Ectodermal cell (in vitro differentiated cells): ENCODE results near the gene CPA3.

Source experiments
- H3K27ac ChIP-seq: 2 replicates; pipeline ENCODE4 v1.7.0; 2013; ENCODE audit warnings: mild to moderate bottlenecking, low read depth, low read length; ENCODE audit not compliant: insufficient read depth, poor library complexity, severe bottlenecking
- H3K27me3 ChIP-seq: 2 replicates; pipeline ENCODE4 v1.7.0; 2013; ENCODE audit warnings: mild to moderate bottlenecking, low read length; ENCODE audit not compliant: insufficient read depth, control insufficient read depth, poor library complexity, severe bottlenecking
- H3K36me3 ChIP-seq: one replicate; pipeline ENCODE4 v1.7.0; 2013; ENCODE audit warnings: low read length; ENCODE audit not compliant: control insufficient read depth, insufficient read depth
- H3K4me1 ChIP-seq: one replicate; pipeline ENCODE4 v1.7.0; 2013; ENCODE audit warnings: low read length; ENCODE audit not compliant: control insufficient read depth, insufficient read depth
- H3K4me3 ChIP-seq: 2 replicates; pipeline ENCODE4 v1.7.0; 2013; ENCODE audit warnings: low read depth, low read length, control low read depth; ENCODE audit not compliant: insufficient read depth
- H3K9me3 ChIP-seq: 2 replicates; pipeline ENCODE4 v1.7.0; 2013; ENCODE audit warnings: mild to moderate bottlenecking, low read length, moderate library complexity; ENCODE audit not compliant: control insufficient read depth
- WGBS, 2 experiments: methylation state at CpG; one replicate each; pipeline ENCODE4 v1.1.7; 2013; ENCODE audit warnings: missing lambda C conversion rate in 2 of 2; 5-methylcytosine and 5-hydroxymethylcytosine counted together

Gene CPA3

DNA sequence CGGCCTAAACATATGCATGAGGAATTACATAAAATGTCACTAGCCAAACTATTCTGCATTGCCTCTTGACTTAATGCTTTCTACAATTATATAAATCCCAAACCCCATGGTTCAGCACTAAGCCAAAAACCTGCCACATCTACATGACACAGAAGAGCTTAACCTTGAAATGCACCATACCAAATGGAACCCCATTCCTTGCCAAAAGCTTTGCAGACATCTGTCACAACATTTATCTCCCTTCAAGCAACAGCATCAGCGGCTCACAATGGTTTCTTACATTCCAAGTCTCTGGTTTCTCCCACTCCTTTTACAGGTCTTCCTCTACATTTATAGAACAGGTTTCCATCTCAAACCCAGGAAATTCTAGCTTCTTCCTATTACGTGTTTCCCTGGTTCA lies 67.9 kb downstream of the CPA3 start:
- WGBS, 2 experiments, result 83 to 95% methylated on average over 3 of the region's 3 CpGs
- no peak overlapping the region for H3K27ac ChIP-seq
- no peaks in the 10 kb centered on the region for H3K36me3 ChIP-seq
- H3K27me3 ChIP-seq, result no peaks in the 10 kb centered on the region
- no peaks in the 10 kb centered on the region for H3K9me3 ChIP-seq
- H3K4me1 ChIP-seq, result no peaks in the 10 kb centered on the region
- no peak overlapping the region for H3K4me3 ChIP-seq

DNA sequence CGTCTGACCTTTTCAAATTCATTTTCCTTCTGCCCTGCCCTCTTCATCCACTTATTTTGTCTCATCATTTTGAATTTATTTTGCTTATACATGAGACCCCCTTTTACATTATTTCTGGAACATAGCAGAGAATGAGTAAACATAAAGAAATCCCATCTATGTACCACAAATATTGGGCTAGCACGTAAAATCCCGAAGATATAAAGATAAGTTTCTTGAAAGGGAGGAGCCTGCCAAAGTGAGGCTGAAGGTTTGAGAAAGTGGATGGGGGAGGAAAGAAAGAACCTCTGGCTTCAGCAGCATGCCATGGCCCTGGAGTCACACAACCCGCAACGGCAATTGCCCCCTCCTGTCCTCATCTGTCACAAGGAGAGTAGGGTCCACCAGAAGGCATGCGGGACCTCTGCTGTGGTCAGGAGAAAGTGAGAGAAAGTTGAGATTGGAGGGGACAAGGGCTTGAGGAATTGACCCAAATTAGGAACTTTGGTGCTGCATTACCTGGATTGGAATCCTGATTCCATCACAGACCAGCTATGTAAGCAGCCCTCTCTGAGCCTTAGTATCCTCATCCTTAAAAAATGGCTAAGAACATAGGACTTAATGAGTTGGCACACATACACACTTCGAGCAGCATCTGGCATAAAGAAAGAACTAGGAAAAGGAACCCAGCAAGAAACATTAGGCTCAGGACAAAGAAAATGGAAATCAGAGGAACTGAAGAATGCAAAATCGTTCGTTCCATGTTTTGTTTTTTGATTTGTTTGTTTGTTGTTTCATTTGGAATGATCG lies 72.6 kb downstream of the CPA3 start:
- Histone ChIP-seq H3K4me3 (no peak overlapping the region), H3K4me1 (no peaks in the 10 kb centered on the region), H3K9me3 (no peaks in the 10 kb centered on the region), H3K27me3 (no peaks in the 10 kb centered on the region), H3K36me3 (no peaks in the 10 kb centered on the region), H3K27ac (no peak overlapping the region)
- 90 to 93% methylated on average over 9 to 10 of the region's 10 CpGs for WGBS, 2 experiments

GRCh38 chr3:148938306-148938705 lies 73.2 kb downstream of the CPA3 start:
- no peaks in the 10 kb centered on the region for H3K4me1 ChIP-seq
- no peaks in the 10 kb centered on the region for H3K27me3 ChIP-seq
- no peaks in the 10 kb centered on the region for H3K36me3 ChIP-seq
- no peak overlapping the region for H3K4me3 ChIP-seq
- H3K27ac ChIP-seq, result no peak overlapping the region
- no peaks in the 10 kb centered on the region for H3K9me3 ChIP-seq
- WGBS, 2 experiments, result 100% methylated on average over 1 to 2 of the region's 2 CpGs

GRCh38 chr3:148938936-148939335 lies 73.8 kb downstream of the CPA3 start:
- Histone ChIP-seq H3K4me1 (no peaks in the 10 kb centered on the region), H3K4me3 (no peak overlapping the region), H3K9me3 (no peaks in the 10 kb centered on the region), H3K27ac (no peak overlapping the region), H3K36me3 (no peaks in the 10 kb centered on the region), H3K27me3 (no peaks in the 10 kb centered on the region)
- WGBS, 2 experiments, result 59 to 70% methylated on average over 3 to 7 of the region's 7 CpGs

- Histone ChIP-seq H3K4me3 (no peak overlapping the region), H3K27ac (no peak overlapping the region), H3K36me3 (no peaks in the 10 kb centered on the region), H3K4me1 (no peaks in the 10 kb centered on the region), H3K9me3 (no peaks in the 10 kb centered on the region), H3K27me3 (no peaks in the 10 kb centered on the region)
- 92 to 98% methylated on average over 3 of the region's 3 CpGs for whole genome bisulfite sequencing, 2 experiments
Measured at GRCh38 chr3:148940983-148941382, 75.9 kb downstream of the CPA3 start.

- no peak overlapping the region for H3K27ac ChIP-seq
- WGBS, 2 experiments, result 50 to 86% methylated on average over 1 to 2 of the region's 2 CpGs
- H3K4me3 ChIP-seq, result no peak overlapping the region
- H3K27me3 ChIP-seq, result no peaks in the 10 kb centered on the region
- no peaks in the 10 kb centered on the region for H3K4me1 ChIP-seq
- H3K36me3 ChIP-seq, result no peaks in the 10 kb centered on the region
- no peaks in the 10 kb centered on the region for H3K9me3 ChIP-seq
Measured at GRCh38 chr3:148943506-148944205, 78.6 kb downstream of the CPA3 start.

DNA sequence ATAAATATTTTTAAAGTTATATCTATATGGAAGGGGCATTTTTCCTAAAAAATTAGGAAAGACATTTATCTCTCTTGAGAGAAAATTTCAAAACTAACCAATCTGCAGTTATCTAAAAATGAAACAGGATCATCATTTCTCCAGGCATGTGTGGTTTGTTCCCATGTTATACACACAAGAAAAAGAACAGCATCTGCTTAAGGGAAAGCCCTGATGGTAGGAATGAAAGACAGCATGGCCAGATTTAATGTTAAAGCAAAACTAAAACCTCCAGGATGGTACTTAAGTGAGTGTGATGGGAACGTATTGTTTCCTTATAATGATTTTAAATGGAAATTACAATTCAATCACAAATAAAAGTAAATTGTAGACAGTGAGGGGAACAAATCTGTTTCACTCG lies 80.0 kb downstream of the CPA3 start:
- no peaks in the 10 kb centered on the region for H3K9me3 ChIP-seq
- H3K4me3 ChIP-seq, result no peak overlapping the region
- H3K36me3 ChIP-seq, result no peaks in the 10 kb centered on the region
- no peaks in the 10 kb centered on the region for H3K4me1 ChIP-seq
- 92 to 96% methylated on average over 1 to 2 of the region's 2 CpGs for WGBS, 2 experiments
- no peak overlapping the region for H3K27ac ChIP-seq
- no peaks in the 10 kb centered on the region for H3K27me3 ChIP-seq
